SW480 (cell line): ENCODE results near the gene PHRF1.
"Not testable (repeated sequence)": the region's sequence is repeated elsewhere in the genome, so short reads cannot be mapped to it uniquely, and the experiment has no call there.

Experiments
- DNase-seq: peaks from one replicate; pipeline ENCODE4 v3.0.0-alpha.2; 2016; ENCODE audit warnings: low spot score

Gene PHRF1

DNA sequence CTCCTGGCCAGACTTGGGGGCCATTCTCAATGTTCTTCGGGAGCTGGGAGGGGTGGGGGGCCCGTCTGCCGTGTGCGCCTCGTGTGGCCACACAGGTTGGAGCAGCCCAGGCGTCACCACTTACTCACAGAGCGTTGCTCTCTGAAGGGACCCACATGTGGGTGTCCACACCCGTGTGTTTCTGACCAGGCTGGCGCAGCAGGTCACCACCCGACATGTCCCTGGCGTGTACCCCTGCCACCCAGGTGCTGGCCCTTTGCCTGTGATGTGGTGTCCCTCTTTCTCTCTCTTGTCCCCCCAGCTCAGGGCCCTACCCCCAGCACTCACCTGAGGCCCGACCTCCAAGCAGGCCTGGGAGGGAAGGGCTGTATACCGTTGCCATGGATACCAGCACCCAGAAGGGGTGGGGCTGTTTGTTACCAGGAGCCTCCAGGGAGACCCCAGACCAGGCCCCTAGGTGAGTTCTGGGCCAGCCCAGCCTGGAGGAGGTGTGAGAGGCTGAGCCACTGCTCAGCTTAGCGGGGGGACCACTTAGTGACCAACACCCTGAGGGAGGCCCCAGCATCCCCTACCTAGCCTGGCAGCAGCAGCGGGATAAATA lies 17.1 kb upstream of the PHRF1 start:
- DNase-seq: no peak

DNA sequence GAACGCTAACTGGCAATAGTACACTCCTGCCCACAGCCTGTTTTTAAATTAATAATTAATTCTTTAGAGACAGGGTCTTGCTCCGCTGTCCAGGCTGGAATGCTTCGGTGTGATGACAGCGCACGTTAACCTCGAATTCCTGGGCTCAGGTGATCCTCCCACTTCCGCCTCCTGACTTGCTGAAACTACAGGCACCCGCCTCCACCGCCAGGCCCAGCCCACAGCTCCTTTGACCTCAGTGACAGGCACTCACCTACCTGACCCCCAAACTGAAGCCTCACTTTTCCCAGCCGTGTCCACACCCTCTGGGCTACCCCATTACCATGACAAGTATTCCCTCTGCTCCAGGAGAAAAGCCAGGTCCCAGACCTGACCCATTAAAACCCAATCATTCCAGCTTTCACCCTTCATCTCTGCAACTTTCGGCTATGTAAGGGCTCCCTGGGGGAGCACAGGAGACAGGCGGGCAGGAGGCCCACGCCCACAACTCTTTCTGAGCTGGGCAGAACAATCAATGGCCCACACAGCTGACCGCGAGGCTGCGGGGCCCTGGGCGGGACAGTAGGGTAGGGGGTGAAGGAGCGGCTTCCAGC lies 16.5 kb upstream of the PHRF1 start:
- DNase-seq: peak; percentile 73

DNA sequence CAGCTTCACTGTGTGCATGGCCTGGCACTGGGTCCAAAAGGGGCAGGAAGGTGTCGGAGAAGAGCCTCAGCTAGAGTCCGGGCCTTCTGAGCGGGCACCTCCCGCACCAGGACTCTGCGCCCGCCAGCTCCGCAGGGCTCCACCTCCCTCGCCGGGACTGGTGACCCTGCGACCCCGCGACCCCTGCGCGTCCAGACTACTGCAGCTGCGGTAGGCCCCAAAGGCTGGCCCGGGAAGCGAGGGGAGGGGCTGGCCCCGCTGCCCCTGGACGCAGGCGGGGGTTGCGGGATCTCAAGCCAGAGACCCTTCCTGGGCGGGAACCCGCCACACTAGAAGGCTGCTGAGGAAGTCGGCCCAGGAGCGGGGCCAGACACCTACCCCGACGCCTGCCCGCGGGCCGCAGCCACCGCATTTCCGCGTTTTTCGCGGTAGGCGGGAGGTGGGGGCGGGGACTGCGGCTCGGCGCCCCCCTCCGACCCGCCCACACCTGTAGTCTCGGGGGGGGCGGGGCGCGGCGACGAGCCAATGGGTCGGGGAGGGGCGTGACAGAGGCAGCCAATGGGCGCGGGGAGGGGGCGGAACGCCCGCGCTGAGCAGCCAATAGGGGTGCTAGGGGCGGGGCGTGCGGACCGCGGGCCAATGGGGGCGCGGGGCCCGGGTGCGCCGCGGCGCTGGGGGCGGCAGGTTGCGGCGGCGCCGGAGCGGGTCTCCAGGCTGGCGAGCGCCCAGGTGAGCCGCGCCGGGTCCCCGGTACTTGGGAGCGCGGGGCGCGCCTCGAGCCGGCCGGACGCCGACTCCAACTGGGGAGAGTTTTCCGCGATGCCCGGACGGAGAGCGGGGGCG lies 15.7 kb upstream of the PHRF1 start, which contains the start of the genes LMNTD2 and RASSF7:
LMNTD2 (minus strand) TSS at position 434 of the 843 bp plus-strand sequence; CDS start at position 412, 22 bp downstream.
RASSF7 (plus strand) TSS at position 666 of the 843 bp plus-strand sequence. CDS start 799 bp downstream, outside the sequence.
- peak; percentile 86 for DNase-seq

DNA sequence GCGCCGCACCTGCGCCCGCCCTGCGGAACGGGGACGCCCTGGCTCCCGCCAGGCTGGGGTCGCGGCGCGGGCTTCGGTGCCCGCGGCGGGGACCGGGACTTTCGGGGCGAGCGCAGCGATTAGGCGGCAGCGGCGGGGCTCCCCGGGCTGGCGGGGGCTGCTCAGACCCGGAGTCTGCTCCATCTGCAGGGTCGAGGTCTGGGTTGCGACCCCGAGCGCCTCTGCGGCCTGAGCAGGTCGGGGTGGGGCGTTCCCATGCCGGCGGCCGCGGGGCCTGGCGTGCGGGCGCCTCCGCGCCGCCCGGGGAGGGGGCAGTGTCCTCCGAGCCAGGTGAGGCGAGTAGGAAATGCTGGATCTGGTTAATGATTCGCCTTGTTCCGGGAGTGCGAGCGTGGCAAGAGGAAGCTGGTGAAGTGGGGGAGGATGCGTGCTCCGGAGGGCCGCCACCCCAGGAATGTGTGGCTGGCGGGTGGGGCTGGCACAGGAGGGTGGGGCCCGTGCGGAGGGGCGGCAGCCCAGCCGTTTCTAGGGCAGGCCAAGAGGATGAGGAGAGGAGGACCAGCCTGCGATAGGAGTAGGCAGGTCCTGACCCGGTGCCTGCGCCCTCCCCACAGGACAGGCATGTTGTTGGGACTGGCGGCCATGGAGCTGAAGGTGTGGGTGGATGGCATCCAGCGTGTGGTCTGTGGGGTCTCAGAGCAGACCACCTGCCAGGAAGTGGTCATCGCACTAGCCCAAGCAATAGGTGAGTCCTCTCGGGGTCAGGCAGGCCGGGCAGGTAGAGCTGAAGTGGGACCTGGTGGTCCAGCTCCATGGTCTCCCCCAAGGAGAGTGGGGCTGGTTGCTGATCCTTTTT lies 14.9 kb upstream of the PHRF1 start:
- DNase-seq: peak; percentile 91

DNA sequence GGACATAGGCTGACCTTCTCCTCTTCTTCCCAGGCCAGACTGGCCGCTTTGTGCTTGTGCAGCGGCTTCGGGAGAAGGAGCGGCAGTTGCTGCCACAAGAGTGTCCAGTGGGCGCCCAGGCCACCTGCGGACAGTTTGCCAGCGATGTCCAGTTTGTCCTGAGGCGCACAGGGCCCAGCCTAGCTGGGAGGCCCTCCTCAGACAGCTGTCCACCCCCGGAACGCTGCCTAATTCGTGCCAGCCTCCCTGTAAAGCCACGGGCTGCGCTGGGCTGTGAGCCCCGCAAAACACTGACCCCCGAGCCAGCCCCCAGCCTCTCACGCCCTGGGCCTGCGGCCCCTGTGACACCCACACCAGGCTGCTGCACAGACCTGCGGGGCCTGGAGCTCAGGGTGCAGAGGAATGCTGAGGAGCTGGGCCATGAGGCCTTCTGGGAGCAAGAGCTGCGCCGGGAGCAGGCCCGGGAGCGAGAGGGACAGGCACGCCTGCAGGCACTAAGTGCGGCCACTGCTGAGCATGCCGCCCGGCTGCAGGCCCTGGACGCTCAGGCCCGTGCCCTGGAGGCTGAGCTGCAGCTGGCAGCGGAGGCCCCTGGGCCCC lies 14.1 kb upstream of the PHRF1 start:
- DNase-seq: no peak

DNA sequence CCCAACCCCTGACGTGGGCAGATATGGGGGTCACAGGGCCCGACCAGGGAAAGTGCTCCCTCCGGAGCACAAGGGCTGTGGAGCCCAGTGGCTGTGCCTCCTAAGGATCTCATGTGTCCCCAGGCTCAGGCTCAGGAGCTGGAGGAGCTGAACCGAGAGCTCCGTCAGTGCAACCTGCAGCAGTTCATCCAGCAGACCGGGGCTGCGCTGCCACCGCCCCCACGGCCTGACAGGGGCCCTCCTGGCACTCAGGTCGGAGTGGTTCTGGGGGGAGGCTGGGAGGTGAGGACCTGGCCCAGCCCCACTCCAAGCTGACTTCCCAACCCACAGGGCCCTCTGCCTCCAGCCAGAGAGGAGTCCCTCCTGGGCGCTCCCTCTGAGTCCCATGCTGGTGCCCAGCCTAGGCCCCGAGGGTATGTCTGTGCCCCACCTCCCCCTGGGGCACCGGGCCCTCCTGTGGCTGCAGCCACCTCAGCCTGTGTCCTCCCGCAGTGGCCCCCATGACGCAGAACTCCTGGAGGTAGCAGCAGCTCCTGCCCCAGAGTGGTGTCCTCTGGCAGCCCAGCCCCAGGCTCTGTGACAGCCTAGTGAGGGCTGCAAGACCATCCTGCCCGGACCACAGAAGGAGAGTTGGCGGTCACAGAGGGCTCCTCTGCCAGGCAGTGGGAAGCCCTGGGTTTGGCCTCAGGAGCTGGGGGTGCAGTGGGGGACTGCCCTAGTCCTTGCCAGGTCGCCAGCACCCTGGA lies 13.0 kb upstream of the PHRF1 start:
- no peak for DNase-seq

DNA sequence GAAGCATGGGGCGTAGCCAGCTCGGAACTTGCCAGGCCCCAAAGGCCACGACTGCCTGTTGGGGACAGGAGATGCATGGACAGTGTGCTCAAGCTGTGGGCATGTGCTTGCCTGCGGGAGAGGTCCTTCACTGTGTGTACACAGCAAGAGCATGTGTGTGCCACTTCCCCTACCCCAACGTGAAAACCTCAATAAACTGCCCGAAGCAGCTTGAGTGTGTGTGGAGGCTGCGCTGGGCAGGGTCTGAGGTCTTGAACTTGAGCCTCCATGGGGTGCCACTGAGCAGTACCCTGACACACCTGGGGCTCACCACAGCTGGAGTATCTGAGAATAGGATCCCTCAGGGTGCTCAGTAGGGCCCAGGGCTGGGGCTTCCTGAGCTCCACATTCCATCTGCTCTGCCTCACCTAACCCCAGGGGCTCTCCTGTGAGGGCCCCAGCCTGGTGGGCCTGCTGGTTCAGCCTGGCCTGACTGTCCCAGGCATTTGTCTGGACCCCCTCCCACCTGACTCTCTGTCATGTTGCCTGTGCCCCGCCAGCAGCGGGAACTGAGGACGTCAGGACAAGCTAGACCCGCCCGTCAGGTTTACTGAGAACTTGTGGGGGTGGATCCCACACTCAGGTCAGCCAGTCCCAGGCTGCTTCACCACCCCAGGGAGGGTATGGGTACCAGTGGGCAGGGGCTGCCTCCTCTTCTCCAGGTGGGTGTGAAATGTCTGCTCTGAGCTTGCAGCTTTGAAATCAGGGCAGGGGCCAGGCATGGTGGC lies 12.3 kb upstream of the PHRF1 start:
- no peak for DNase-seq

DNA sequence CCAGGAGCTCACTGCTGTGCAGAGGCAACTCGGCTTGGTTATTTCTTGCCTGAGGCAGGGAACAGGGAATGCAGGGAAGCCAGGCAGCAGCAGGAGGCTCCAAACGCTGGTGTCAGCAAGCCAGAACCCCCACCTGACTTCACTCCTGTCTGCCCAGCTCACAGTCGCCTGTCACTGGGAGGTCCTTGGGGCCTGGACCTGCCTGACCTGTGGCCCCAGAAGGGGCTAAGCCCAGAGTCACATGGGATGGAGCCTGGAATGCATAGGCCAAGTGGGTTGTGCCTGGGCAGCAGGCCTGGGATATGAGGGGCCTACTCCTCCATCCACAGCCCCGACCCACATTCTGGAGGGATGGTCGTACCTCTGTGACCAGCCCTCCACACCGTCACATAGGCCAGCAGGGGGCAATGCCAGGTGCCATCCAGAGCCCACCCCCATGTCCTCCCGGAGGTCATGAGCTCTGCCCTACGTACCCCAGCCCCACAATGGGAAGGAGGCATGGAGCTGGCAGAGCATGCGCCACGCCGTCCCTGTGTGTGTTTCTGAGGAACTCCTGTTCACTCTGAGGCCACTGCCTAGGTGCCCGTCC lies 10.3 kb upstream of the PHRF1 start:
- no peak for DNase-seq

DNA sequence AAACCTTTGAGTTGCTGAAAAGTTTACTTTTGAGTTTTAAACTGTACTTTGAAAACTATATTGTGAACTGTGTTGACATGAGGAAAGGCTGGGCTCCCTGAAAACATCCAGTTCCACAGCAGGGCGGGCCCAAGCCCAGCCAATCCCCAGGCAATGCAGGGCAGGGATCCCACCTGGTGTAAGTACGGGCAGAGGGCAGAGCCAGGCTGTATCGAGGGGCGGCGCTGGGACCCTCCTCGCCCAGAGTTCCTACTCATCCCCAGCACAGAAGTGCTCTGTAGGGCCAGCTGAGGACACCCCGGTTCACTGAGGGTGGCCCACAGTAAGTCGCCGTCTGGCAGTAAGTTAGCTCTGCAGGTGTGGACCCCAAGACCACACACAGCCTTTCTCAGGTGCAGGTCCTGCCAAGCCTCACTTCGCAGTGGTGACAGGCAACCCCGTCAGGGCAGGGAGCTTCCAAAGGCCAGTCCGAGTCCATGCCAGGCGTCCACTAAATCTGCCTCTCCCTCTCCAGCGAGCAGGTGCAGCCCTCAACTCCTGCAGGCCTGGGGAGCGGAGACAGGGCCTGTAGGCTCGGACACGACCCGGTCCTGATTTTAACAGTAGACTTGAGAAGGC lies 9.2 kb upstream of the PHRF1 start:
- DNase-seq: no peak

DNA sequence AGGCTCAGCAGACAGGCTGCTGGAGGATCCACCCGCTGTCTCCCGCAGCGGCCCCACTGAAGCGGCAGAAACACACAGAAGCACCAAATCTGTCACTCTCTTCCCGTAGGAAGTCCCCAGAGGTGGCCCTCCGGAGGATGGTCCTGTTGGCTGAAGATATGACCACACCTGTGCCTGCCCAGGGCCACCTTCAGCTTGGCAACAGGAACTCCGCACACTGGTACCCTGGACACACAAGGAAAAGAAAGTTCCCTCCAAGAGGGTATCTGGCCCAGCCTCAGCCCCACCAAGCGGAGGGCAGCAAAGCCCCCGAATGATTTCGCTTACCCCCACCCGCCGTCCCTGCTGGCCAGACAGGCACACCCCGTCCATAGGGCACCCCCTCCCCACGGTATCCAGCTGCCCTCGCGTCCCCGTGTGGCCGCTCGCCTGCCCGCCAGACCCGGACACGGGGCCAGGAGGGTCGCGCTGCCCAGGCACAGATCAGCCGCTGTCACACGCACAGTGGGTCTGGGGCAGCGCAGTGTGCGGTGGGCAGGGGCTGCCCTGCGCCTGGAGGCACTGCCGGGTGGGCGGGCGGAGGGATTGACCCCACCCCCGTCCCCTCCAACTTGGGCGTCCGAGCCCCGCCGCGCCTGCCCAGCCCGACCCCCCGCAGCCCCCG lies 8.5 kb upstream of the PHRF1 start:
- DNase-seq: no peak

DNA sequence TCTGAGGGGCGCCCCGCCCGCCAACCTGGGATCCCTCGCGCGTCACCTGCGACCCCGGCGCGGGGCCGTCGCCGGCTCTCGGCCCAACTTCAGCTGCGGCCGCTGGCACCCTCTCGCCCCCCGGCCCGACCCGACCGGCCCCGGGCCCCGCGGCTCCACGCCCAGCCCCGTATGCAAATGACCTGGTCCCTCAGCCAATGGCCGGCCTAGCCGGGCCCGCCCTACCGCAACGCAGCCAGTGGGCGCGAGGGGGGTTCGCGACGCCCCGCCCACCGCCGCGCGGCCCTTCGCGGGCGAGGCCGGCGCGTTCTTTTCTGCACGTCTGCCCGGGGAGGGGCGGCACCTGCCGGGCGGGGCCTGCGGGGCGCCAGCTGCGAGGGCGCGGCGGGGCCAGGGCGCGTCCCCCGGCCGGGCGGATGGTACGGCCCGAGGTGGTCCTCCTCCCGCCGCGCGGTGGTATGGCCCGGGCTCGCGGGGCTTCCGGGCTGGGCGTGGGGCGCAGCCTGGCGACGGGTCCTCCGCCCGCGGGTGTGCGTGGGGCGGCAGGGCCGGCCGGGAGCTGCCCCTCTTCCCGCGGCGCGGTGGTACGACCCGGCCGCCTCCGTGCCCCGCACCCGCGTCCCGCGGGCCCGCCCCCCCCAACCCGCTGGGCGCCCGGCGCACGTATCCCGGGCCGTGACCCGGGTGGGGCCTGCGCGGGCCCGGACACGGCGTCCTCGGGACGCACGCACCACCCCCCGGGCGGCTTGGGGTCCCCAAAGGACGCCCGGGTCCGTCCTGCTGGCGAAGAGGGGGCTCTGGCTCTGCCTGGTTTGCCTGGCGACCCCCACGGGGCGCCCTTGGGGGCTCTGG lies 7.7 kb upstream of the PHRF1 start:
- DNase-seq: peak; percentile 89

DNA sequence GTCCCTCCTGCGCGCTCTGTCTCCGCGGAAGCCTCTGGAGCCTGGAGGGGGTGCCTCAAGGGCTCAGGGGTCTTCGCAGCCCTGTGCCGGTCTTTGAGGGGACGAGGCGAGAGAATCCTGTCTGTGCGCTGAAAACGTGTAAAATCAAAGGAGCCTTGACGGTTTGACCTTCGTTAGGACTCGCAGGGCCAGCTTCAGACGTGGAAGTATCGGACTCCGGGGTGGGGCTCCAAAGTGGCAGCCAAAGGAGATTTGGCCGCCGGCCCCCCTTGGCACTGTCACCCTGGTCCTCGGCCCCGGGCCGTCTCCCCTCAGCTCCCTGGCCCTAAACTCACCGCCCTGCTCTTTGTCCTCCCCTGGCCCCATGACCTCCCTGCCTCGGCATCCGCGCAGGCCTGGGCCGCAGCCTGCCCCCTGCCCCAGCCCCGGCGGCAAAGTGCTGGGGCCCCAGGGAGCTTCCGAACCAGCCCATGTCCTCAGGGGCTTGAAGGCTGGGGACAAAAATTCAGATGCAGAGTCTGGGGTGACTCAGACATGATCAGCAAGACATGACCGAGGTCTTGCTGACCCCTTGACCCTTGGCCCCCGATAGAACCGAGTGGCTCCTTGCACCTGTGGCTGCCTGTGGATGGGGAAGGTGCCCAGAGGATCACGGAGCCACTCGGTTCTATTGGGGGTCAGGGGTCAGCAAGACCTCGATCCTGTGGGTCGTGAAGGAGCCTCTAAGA lies 6.9 kb upstream of the PHRF1 start:
- DNase-seq: no peak

DNA sequence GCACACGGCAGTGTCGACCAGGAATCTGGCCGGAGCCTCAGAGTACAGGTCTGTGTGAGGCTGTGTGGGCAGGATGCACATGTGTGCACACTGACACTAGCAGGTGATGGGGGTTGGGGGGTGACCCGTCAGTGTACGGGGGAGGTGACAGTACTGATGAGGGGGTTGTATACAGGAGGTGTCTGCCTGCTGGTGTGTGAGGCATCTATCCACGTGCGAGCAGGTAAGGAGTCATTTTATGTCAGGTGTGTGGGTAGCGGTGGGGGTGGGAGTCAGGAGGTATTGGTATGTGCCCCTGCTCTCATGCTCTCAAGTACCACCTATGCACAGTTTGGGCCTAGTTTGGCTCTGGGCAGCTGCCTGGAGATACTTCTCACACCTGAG lies 4.5 kb upstream of the PHRF1 start:
- DNase-seq: no peak

DNA sequence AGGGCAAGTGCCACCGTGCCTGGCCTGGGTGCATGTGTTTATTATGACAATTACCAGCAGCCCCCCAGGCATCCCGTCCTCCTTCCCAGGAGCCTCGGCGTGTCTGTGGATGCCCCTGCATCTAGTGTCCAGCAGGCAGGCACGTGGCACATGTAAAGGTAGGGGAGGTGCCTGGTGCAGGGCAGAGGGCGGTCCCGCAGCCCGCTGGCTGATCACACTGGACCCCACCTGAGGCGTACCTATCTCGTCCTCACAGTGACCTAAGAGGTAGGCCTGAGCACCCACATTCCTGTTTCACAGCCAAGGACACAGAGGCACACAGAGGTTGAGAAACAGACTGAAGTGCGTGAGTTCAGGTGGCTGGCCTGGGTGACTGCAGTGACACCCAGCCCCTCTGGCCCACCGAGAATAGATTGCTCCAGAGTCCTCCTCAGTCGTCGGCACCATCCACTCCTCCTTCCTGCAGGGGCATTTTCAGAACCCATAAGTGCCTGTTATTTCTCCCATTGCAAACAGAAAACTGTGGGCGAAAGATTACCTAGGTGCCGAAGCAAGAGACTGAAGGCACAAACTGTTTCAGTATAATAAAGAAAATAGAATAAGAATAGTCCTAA lies 3.0 kb upstream of the PHRF1 start:
- no peak for DNase-seq

DNA sequence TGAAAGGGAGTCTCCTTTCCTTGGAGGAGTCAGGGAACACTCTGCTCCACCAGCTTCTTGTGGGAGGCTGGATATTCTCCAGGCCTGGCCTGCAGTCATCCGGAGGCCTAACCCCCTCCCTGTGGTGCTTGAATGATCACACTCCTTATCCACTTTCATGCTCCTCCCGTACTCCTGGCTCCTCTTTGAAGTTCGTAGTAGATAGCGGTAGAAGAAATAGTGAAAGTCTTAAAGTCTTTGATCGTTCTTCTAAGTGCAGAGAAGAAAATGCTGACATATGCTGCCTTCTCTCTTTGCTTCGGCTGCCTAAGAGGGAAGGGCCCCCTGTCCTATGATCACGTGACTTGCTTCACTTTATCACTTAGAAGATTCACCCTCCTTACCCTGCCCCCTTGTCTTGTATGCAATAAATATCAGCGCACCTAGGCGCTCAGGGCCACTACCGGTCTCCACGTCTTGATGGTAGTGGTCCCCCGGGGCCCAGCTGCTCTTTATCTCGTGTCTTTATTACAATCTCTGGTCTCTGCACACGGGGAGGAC lies 2.2 kb upstream of the PHRF1 start:
- not testable (repeated sequence) for DNase-seq

DNA sequence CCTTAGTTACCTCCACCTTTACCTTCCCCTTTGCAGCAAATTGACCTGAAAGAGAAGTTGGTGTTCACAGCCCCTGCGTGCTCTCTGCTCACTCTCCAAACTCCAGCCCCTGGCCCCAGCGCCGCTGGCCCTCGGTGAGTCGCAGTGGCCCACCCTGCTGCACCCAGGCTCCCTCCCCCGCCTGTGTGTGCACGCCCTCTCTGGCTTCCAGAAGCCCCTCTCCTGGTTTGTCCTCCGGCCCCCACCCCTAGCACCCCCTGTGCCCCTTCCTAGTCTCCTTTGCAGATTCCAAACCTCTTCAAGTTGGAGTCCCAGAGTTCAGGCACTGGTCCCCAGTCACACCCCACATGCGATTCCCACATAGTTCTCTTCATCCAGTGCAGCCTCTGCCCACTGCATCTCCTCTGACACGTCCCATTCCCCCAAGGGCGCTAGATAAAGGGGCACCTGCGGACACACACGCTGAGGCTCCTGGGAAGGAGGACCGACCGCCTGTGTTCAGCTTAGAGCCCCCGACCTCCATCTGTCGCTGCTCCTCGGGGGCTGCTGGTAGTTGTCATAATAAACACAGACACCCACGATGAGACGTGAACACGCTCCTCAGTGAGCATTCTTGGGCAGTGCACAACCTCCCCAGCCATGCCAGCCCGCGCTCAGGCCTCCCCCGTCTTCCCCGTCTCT lies 1.5 kb upstream of the PHRF1 start:
- no peak for DNase-seq
